Right atrium auricular region (tissue), 2 donors: Measurements from ENCODE around the gene RASGRP3. TPM values are rescaled to one million over a fixed set of nuclear protein-coding genes. Genes with fewer than 3 reads are reported as not detected.

Experiments used
- DNase-seq: peaks from one replicate; pipeline ENCODE4 v3.0.0-alpha.2; 2019; ENCODE audit warnings: low spot score
- H3K27ac ChIP-seq, 2 donors: fragments of 200-600 bp; sonication (generic); 1 replicate in 1 of 2; 2 replicates in 1 of 2; pipeline ENCODE4 v1.5.1; 2016 to 2019
- H3K27me3 ChIP-seq, 2 donors: fragments of 200-600 bp; sonication (generic); one replicate each; pipeline versions ENCODE4 v1.5.1 to v1.6.0; 2017 to 2019
- H3K36me3 ChIP-seq: fragments of 200-600 bp; sonication (generic); one replicate; pipeline ENCODE4 v1.5.1; 2016
- H3K4me1 ChIP-seq, 2 donors: fragments of 200-600 bp; sonication (generic); one replicate each; pipeline versions ENCODE4 v1.5.1 to v1.6.0; 2017 to 2019
- H3K4me3 ChIP-seq, 2 donors: fragments of 200-600 bp; sonication (generic); 1 replicate in 1 of 2; 2 replicates in 1 of 2; pipeline ENCODE4 v1.5.1; 2017 to 2019; ENCODE audit warnings: mild to moderate bottlenecking in 1 of 2, moderate library complexity in 1 of 2
- H3K9me3 ChIP-seq, 2 donors: fragments of 200-600 bp; sonication (generic); one replicate each; pipeline ENCODE4 v1.5.1; 2019
- total RNA-seq, 2 donors: library from RNA; depleted of rRNA; stranded (reverse); fragments of >200 nt; gene quantifications; one replicate each; pipeline ENCODE4 v1.1.0, GENCODE V29; 2016
- TF ChIP-seq, protein P1 (sequence below), 2 donors: fragments of 200-600 bp; sonication (generic); IDR thresholded peaks; one replicate each; pipeline ENCODE4 v1.5.1; 2019; ENCODE audit warnings: antibody characterized with exemption in 2 of 2

RASGRP3 gene
- total RNA-seq, 2 donors from 2014 or later: 50.0 to 56.3 TPM

DNA sequence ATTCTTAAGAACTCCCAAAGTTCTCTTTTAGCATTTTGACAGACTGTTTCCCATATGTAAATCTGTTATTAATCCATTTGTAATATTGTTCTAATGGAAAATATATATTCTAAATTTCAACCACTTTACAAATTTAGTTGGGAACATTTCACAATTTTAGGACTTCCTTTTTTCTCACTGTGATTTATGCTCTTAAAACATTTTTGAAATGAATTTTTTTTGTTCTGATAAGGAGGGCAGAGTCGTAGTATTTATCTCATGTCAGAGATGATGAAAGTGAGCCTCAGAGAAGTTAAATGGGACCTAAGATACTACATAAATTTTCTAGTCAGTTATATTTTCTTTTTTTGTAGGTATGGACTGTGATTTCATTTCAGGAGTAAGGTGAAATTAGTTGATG, 26.6 kb downstream of the RASGRP3 start:
- Histone ChIP-seq H3K27me3 (no peaks in the 10 kb centered on the region), H3K4me3 (no peak overlapping the region), H3K9me3 (no peaks in the 10 kb centered on the region), H3K36me3 (no peaks in the 10 kb centered on the region), H3K4me1 (peaks cover 0 to 16% of the 10 kb centered on the region in 2 donors), H3K27ac (no peak overlapping the region)
- TF ChIP-seq, protein P1, sequence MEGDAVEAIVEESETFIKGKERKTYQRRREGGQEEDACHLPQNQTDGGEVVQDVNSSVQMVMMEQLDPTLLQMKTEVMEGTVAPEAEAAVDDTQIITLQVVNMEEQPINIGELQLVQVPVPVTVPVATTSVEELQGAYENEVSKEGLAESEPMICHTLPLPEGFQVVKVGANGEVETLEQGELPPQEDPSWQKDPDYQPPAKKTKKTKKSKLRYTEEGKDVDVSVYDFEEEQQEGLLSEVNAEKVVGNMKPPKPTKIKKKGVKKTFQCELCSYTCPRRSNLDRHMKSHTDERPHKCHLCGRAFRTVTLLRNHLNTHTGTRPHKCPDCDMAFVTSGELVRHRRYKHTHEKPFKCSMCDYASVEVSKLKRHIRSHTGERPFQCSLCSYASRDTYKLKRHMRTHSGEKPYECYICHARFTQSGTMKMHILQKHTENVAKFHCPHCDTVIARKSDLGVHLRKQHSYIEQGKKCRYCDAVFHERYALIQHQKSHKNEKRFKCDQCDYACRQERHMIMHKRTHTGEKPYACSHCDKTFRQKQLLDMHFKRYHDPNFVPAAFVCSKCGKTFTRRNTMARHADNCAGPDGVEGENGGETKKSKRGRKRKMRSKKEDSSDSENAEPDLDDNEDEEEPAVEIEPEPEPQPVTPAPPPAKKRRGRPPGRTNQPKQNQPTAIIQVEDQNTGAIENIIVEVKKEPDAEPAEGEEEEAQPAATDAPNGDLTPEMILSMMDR (IDR thresholded peaks at IDR 0.05): no peak
- no peak for DNase-seq

DNA sequence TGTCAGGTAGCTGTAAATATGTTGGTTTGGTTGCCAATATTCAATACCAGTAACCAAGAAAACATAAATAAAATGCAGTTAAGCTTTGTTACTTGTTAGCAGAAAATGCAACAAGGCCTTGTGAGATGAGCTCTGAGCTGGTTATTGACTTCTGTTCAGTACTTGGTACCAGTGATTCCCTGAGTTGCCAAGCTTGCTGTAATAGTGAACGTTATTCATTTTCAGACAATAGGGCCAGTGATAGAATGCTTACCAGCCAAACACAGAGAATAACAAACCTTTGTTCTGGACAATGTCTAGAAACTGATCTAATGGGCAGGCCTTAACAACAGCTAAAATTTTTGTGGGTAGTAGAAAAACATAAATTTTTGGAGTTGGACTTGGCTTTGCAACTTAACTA, 29.5 kb downstream of the RASGRP3 start:
- no peak overlapping the region for H3K27ac ChIP-seq
- H3K4me3 ChIP-seq: no peak overlapping the region
- no peaks in the 10 kb centered on the region for H3K36me3 ChIP-seq
- no peaks in the 10 kb centered on the region for H3K9me3 ChIP-seq
- peaks cover 0 to 7% of the 10 kb centered on the region in 2 donors for H3K4me1 ChIP-seq
- TF ChIP-seq, protein P1 (IDR thresholded peaks at IDR 0.05): no peak
- no peak for DNase-seq
- H3K27me3 ChIP-seq: no peaks in the 10 kb centered on the region

DNA sequence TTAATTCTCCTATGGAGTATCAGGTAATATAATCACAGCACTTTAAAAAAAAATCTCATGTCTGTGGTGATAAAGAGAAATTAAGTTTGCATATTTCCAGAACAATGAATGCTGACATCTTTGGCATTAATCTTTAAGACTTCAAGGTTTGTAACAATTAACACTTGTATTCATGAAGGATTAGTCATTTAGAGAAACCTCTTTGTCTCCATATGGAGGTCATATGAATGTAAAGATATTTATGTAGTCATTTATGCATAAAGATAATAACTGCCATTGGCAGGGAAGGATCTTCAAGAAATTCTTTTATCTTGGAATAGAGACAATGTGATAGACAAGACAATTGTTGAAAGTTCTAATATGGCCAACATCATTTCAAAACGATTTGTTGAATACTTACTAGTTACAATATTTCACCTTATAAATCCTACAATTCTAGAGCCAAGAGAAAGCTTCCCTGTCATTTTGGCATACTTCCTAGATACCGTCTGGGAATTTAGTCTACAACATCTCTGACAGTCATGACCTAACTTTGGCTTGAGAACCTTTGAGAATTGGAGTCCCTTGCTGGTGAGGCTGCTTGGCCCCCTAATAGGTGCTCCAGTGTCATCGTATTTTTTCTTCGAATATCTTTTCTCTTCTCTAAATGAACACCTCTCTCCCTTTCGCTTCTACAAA, 33.6 kb downstream of the RASGRP3 start:
- peaks cover 0 to 7% of the 10 kb centered on the region in 2 donors for H3K4me1 ChIP-seq
- H3K27me3 ChIP-seq: no peaks in the 10 kb centered on the region
- peaks cover 1% of the 10 kb centered on the region for H3K36me3 ChIP-seq
- TF ChIP-seq, protein P1 (IDR thresholded peaks at IDR 0.05): no peak
- no peak overlapping the region for H3K27ac ChIP-seq
- no peak overlapping the region for H3K4me3 ChIP-seq
- no peaks in the 10 kb centered on the region for H3K9me3 ChIP-seq
- DNase-seq: no peak

DNA sequence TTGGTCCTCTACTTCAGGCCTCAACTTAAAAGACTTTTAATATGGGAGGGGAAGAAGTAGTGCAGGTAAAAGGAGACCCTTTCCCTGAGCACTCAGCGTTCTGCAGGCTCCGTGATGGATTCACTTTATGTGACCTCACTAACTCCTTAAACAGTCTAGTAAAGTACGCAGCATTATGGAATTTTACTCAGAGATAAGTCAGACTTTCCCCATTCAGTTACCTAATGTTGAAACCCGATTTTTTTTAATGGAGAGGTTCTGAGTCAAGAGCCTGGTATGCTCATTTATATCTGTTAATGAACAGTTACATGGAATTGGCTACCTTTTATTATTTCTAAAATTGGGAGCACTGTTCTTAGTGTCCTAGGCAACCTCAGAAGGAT, 34.1 kb downstream of the RASGRP3 start:
- H3K36me3 ChIP-seq: peaks cover 7% of the 10 kb centered on the region
- DNase-seq: no peak
- no peaks in the 10 kb centered on the region for H3K9me3 ChIP-seq
- H3K4me3 ChIP-seq: no peak overlapping the region
- TF ChIP-seq, protein P1 (IDR thresholded peaks at IDR 0.05): no peak
- H3K4me1 ChIP-seq: peaks cover 0 to 7% of the 10 kb centered on the region in 2 donors
- H3K27ac ChIP-seq: no peak overlapping the region
- no peaks in the 10 kb centered on the region for H3K27me3 ChIP-seq

DNA sequence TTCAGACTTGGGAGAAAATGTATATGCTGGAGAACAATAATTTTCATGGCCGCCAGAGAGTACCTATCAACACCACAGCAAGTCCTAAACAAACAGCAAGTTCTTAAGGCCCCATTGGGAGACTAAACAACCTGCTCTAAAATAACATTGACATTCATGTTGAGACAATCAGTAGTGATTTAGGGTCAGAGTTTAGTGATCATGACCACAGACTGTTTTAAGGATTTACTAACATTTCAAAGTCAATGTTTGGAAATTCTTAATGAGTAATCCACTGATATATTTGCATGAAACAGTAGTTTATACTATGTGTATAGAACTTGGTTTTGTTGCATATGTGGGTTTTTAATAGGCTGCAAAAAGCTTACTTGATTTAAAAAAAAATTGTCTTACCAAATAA, 34.7 kb downstream of the RASGRP3 start:
- H3K27me3 ChIP-seq: no peaks in the 10 kb centered on the region
- TF ChIP-seq, protein P1 (IDR thresholded peaks at IDR 0.05): no peak
- H3K4me1 ChIP-seq: peaks cover 0 to 7% of the 10 kb centered on the region in 2 donors
- DNase-seq: no peak
- H3K9me3 ChIP-seq: no peaks in the 10 kb centered on the region
- no peak overlapping the region for H3K4me3 ChIP-seq
- peaks cover 11% of the 10 kb centered on the region for H3K36me3 ChIP-seq
- H3K27ac ChIP-seq: no peak overlapping the region

DNA sequence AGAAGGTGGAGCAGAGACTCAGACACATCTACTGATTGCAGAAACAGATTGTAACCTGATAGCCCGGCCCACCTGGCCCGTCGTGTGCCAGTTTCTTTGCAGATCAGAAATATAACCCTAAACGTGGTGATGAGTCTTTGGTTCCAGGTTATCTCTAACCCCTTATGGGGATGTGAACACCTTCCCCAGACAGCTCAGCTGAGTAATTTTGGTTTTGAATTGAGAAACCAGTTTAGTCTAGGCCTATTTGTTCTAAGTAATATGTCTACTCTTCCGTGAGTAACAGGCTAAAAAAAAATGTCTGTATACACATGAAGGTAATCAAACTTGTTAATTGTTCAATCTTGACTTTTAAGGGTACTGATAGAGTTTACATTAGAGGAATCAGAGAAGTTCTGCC, 35.7 kb downstream of the RASGRP3 start:
- Histone ChIP-seq H3K4me1 (peaks cover 0 to 7% of the 10 kb centered on the region in 2 donors), H3K27me3 (no peaks in the 10 kb centered on the region), H3K27ac (no peak overlapping the region), H3K4me3 (no peak overlapping the region), H3K36me3 (peaks cover 11% of the 10 kb centered on the region), H3K9me3 (no peaks in the 10 kb centered on the region)
- TF ChIP-seq, protein P1 (IDR thresholded peaks at IDR 0.05): no peak
- DNase-seq: no peak
